SK-N-SH (cell line): Measurements from ENCODE around the gene MSANTD3.

Experiments
- CHD2 ChIP-seq: fragments of 150-350 bp; IDR thresholded peaks from 2 replicates; pipeline ENCODE4 v1.6.1; 2018; ENCODE audit warnings: low read length; ENCODE audit not compliant: partially characterized antibody
- EP300 ChIP-seq, 2 experiments: IDR thresholded peaks; 2 replicates each; pipeline versions ENCODE4 v1.4.0 to v1.6.1; 2012; ENCODE audit warnings: borderline replicate concordance in 1 of 2, low read depth in 1 of 2, low read length in 1 of 2
- RAD21 ChIP-seq: IDR thresholded peaks from 2 replicates; pipeline ENCODE4 v1.6.1; 2012; ENCODE audit warnings: mild to moderate bottlenecking, low read length
- TEAD4 ChIP-seq: IDR thresholded peaks from 2 replicates; pipeline ENCODE4 v1.4.0; 2012; ENCODE audit warnings: mild to moderate bottlenecking, borderline replicate concordance; ENCODE audit not compliant: insufficient read depth
- TF ChIP-seq, protein P1 (sequence below): fragments of 200-600 bp; sonication (generic); IDR thresholded peaks from 2 replicates; pipeline ENCODE4 v1.6.1; 2017; ENCODE audit warnings: antibody characterized with exemption, mild to moderate bottlenecking, moderate library complexity
- TF ChIP-seq, protein P2 (sequence below): IDR thresholded peaks from 2 replicates; pipeline ENCODE4 v1.4.0; 2012; ENCODE audit warnings: low read depth, borderline replicate concordance

DNA sequence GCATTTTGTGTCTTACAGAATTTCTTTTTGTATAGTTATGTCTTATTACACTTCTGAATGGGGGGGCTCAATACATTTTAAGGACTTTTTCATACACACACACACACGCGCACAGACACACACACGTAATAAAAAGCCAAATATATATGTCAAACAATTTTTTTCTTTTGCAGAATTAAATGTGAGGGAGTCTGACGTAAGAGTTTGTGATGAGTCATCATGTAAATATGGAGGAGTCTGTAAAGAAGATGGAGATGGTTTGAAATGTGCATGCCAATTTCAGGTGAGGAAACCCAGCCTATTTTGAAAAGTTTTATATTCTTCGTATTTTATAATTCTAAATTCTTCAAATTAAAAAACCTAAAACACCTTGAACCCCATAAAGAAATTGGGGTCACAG lies 71.6 kb downstream of the MSANTD3 start:
- TF ChIP-seq, protein P1, sequence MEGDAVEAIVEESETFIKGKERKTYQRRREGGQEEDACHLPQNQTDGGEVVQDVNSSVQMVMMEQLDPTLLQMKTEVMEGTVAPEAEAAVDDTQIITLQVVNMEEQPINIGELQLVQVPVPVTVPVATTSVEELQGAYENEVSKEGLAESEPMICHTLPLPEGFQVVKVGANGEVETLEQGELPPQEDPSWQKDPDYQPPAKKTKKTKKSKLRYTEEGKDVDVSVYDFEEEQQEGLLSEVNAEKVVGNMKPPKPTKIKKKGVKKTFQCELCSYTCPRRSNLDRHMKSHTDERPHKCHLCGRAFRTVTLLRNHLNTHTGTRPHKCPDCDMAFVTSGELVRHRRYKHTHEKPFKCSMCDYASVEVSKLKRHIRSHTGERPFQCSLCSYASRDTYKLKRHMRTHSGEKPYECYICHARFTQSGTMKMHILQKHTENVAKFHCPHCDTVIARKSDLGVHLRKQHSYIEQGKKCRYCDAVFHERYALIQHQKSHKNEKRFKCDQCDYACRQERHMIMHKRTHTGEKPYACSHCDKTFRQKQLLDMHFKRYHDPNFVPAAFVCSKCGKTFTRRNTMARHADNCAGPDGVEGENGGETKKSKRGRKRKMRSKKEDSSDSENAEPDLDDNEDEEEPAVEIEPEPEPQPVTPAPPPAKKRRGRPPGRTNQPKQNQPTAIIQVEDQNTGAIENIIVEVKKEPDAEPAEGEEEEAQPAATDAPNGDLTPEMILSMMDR = no peak
- TF ChIP-seq, protein P2, sequence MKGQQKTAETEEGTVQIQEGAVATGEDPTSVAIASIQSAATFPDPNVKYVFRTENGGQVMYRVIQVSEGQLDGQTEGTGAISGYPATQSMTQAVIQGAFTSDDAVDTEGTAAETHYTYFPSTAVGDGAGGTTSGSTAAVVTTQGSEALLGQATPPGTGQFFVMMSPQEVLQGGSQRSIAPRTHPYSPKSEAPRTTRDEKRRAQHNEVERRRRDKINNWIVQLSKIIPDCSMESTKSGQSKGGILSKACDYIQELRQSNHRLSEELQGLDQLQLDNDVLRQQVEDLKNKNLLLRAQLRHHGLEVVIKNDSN = no peak
- TF ChIP-seq EP300 (IDR thresholded peaks at IDR 0.05; ENCODE audit: borderline replicate concordance in 1 of 2, low read depth in 1 of 2, low read length in 1 of 2) (no peak), TEAD4 (no peak), RAD21 (no peak), CHD2 (no peak)
